Parathyroid adenoma (tissue), 2 donors: ENCODE data around the gene PTRHD1.

Source experiments
- H2AFZ ChIP-seq: fragments of 300-600 bp; sonication (generic); one replicate; pipeline ENCODE4 v1.7.0; 2017; ENCODE audit warnings: antibody characterized with exemption, mild to moderate bottlenecking
- H3K27ac ChIP-seq: fragments of 300-600 bp; sonication (generic); one replicate; pipeline ENCODE4 v1.7.0; 2017
- H3K27me3 ChIP-seq: fragments of 300-600 bp; sonication (generic); one replicate; pipeline ENCODE4 v1.7.0; 2017; ENCODE audit warnings: low read length; ENCODE audit not compliant: control insufficient read depth, insufficient read depth
- H3K36me3 ChIP-seq: fragments of 300-600 bp; sonication (generic); one replicate; pipeline ENCODE4 v1.7.0; 2017; ENCODE audit warnings: low read length; ENCODE audit not compliant: control insufficient read depth, insufficient read depth
- H3K4me1 ChIP-seq: fragments of 300-600 bp; sonication (generic); one replicate; pipeline ENCODE4 v1.7.0; 2017; ENCODE audit warnings: control low read depth
- H3K4me2 ChIP-seq: fragments of 300-600 bp; sonication (generic); one replicate; pipeline ENCODE4 v1.7.0; 2017; ENCODE audit warnings: low read length
- H3K4me3 ChIP-seq: fragments of 300-600 bp; sonication (generic); one replicate; pipeline ENCODE4 v1.7.0; 2017; ENCODE audit warnings: low read depth, low read length
- H3K79me2 ChIP-seq: fragments of 300-600 bp; sonication (generic); one replicate; pipeline ENCODE4 v1.7.0; 2017; ENCODE audit warnings: control low read depth
- H3K9ac ChIP-seq: fragments of 300-600 bp; sonication (generic); one replicate; pipeline ENCODE4 v1.7.0; 2017; ENCODE audit warnings: mild to moderate bottlenecking
- H3K9me3 ChIP-seq: fragments of 300-600 bp; sonication (generic); one replicate; pipeline ENCODE4 v1.7.0; 2017; ENCODE audit warnings: low read length; ENCODE audit not compliant: control insufficient read depth
- CTCF ChIP-seq: fragments of 300-600 bp; sonication (generic); IDR thresholded peaks from one replicate; pipeline ENCODE4 v1.7.0; 2017; ENCODE audit warnings: antibody characterized with exemption, mild to moderate bottlenecking
- donor health status: primary hyperparathyroidism.

The PTRHD1 gene

DNA sequence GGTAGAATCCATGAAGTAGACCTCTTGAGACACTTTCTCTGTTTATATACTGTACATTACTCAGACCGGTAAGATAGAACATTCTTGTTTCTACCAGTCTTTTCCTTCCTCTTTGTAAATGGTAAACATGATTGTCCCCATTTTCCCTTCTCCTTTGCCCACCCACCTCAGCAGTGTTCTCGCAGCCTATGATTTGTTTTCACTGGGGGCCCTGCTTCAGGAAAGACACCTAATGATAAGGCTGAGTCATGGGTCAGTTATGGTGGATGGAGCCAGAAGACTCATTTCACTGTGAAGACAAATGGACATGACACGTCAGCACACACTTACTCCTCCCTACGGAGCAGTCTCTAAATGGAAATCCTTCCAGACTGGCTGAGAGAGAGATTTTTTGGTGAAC lies 23.7 kb upstream of the PTRHD1 start:
- no peaks in the 10 kb centered on the region for H3K4me1 ChIP-seq
- H2AFZ ChIP-seq: no peak overlapping the region
- TF ChIP-seq CTCF: no peak
- no peak overlapping the region for H3K27ac ChIP-seq
- H3K27me3 ChIP-seq: no peaks in the 10 kb centered on the region
- no peak overlapping the region for H3K4me3 ChIP-seq
- H3K9ac ChIP-seq: no peak overlapping the region
- no peaks in the 10 kb centered on the region for H3K9me3 ChIP-seq
- no peaks in the 10 kb centered on the region for H3K79me2 ChIP-seq
- no peak overlapping the region for H3K4me2 ChIP-seq
- no peaks in the 10 kb centered on the region for H3K36me3 ChIP-seq

GRCh38 chr2:24816404-24816803 lies 23.2 kb upstream of the PTRHD1 start:
- Histone ChIP-seq H3K9me3 (no peaks in the 10 kb centered on the region), H3K27me3 (no peaks in the 10 kb centered on the region), H3K79me2 (no peaks in the 10 kb centered on the region), H3K4me3 (no peak overlapping the region), H3K9ac (no peak overlapping the region), H2AFZ (no peak overlapping the region), H3K4me2 (no peak overlapping the region), H3K4me1 (no peaks in the 10 kb centered on the region), H3K36me3 (no peaks in the 10 kb centered on the region), H3K27ac (no peak overlapping the region)
- no peak for TF ChIP-seq CTCF

DNA sequence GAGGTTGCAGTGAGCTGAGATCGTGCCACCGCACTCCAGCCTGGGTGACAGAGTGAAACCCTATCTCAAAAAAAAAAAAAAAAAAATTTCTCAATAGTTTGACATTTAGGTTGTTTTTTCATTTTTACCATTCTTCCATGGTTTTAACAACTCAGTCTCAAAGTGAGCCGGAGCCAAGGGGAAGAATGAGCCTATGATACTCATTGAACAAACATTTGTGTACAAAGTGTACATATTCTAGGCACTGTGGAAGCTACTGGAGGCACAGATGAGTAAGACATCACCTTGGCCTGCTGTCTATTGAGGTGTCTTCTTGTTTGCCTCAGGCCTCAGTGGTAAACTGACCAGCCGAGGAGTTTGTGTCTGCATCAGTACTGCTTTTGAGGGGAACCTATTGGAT lies 22.0 kb upstream of the PTRHD1 start:
- Histone ChIP-seq H3K9me3 (no peaks in the 10 kb centered on the region), H3K4me2 (no peak overlapping the region), H3K4me1 (no peaks in the 10 kb centered on the region), H3K79me2 (peaks cover 3% of the 10 kb centered on the region), H3K4me3 (no peak overlapping the region), H3K27ac (no peak overlapping the region), H2AFZ (no peak overlapping the region), H3K9ac (no peak overlapping the region), H3K27me3 (no peaks in the 10 kb centered on the region), H3K36me3 (no peaks in the 10 kb centered on the region)
- TF ChIP-seq CTCF: no peak

DNA sequence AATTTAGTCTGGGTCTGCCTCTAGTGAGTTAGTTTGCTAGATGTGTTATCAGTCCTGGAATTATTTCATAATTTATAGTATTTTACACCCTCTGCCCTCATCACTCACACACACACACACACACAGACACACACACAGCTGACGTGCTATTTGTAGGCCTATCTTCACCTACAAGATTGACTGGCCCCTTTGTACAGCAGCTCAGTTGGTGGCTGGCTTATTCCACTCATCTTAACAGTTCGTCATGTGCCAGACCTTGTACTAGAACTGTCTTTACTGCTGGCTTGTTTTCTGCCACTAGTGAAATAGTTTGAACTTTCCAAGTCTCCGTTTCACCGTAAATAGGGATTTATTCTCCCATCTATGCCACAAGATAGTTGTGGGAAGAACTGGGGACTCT lies 21.3 kb upstream of the PTRHD1 start:
- H3K36me3 ChIP-seq: no peaks in the 10 kb centered on the region
- H3K79me2 ChIP-seq: peaks cover 3% of the 10 kb centered on the region
- no peak overlapping the region for H3K9ac ChIP-seq
- H3K4me2 ChIP-seq: no peak overlapping the region
- no peaks in the 10 kb centered on the region for H3K9me3 ChIP-seq
- TF ChIP-seq CTCF: no peak
- H3K27ac ChIP-seq: no peak overlapping the region
- H3K4me1 ChIP-seq: no peaks in the 10 kb centered on the region
- no peak overlapping the region for H2AFZ ChIP-seq
- H3K4me3 ChIP-seq: no peak overlapping the region
- no peaks in the 10 kb centered on the region for H3K27me3 ChIP-seq

DNA sequence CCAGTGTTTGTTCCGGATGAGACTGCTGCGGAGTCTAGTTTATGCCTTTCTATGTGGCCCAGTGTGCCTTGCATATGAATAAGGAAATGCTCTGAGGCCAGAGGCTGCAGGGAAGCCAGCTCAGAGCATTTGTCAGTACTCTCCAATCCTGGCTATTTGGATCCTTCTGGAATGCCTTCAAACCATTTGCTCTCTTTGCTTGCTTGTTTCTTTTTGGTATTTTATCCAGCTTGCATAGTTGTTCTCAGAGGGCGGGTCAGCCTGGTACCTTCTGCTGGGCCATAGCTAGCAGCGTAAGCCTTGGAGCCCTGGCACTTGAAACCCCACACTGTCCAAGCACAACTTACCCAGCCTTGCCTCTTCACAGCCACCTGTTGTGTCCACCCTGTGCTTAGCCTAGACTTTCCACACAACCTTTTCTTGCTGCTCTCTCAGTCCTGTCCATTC lies 20.5 kb upstream of the PTRHD1 start:
- Histone ChIP-seq H3K4me1 (no peaks in the 10 kb centered on the region), H2AFZ (no peak overlapping the region), H3K4me2 (no peak overlapping the region), H3K27ac (no peak overlapping the region), H3K36me3 (no peaks in the 10 kb centered on the region), H3K4me3 (no peak overlapping the region), H3K27me3 (no peaks in the 10 kb centered on the region), H3K9ac (no peak overlapping the region), H3K9me3 (no peaks in the 10 kb centered on the region), H3K79me2 (peaks cover 3% of the 10 kb centered on the region)
- no peak for TF ChIP-seq CTCF
